HepG2 (cell line): ENCODE measurements around the gene TAF3. TPM values are rescaled to one million over a fixed set of nuclear protein-coding genes. Genes with fewer than 3 reads are reported as not detected.

Source experiments
- ATAC-seq: fragments of 200-7000 bp; cut with Tn5 transposase; 3 replicates; pipeline ENCODE4 v1.9.1; 2020; ENCODE audit warnings: mild to moderate bottlenecking, moderate library complexity
- BruUV-seq: library from RNA; stranded (reverse); fragments of 400-500 nt; replicated peaks from 2 replicates; lab custom pipeline; 2021; lab: Mats Ljungman, UMichigan
- CTCF ChIA-PET: fragments of 300-600 bp; formaldehyde crosslinking; extraction: SDS; loops from one replicate; lab custom pipeline; 2021; ENCODE audit warnings: low total read pairs, inconsistent platforms, low intra/inter-chr PET ratio; lab: Yijun Ruan, JAX
- POLR2A ChIA-PET: fragments of 350-600 bp; sonication (Branson Sonifier 250); formaldehyde crosslinking; loops from one replicate; lab custom pipeline; 2020; ENCODE audit warnings: antibody characterized with exemption, inconsistent platforms; lab: Yijun Ruan, JAX
- DNase-seq: peaks from one replicate; pipeline ENCODE4 v3.0.0-alpha.2; 2015; ENCODE audit warnings: low spot score
- FAIRE-seq: peaks from 3 replicates; lab custom pipeline; 2011; peaks lifted over from hg19 to GRCh38; lab: Jason Lieb, UNC
- H2AFZ ChIP-seq: one replicate; pipeline ENCODE4 v1.6.1; 2011; ENCODE audit warnings: low read length, inconsistent platforms
- H3K27ac ChIP-seq: fragments of 300-600 bp; 3 replicates; pipeline ENCODE4 v1.8.0; 2011; ENCODE audit warnings: mixed run types, mild to moderate bottlenecking, mixed read lengths, low read length, inconsistent platforms; ENCODE audit not compliant: insufficient read depth; ENCODE audit errors: extremely low read length
- H3K27me3 ChIP-seq, 2 experiments: fragments of 200-600 bp in 1 of 2; 2 replicates in 1 of 2; 3 replicates in 1 of 2; pipeline versions ENCODE4 v1.6.0 to v1.8.0; 2011; ENCODE audit warnings: low read length in 2 of 2, mild to moderate bottlenecking in 2 of 2, moderate library complexity in 2 of 2, inconsistent platforms in 1 of 2; ENCODE audit not compliant: insufficient read depth in 2 of 2, control insufficient read depth in 1 of 2
- H3K36me3 ChIP-seq, 2 experiments: fragments of 200-600 bp in 1 of 2; replicated peaks in 1 of 2; 2 replicates in 1 of 2; 3 replicates in 1 of 2; pipeline versions ENCODE4 v1.5.1 to v1.8.0; 2011; ENCODE audit warnings: low read length in 2 of 2, inconsistent platforms in 1 of 2; ENCODE audit not compliant: insufficient read depth in 2 of 2, control insufficient read depth in 1 of 2
- H3K4me1 ChIP-seq: 2 replicates; pipeline ENCODE4 v1.5.1; 2012; ENCODE audit warnings: low read length, inconsistent platforms; ENCODE audit not compliant: insufficient read depth
- H3K4me2 ChIP-seq: 2 replicates; pipeline ENCODE4 v1.6.0; 2011; ENCODE audit warnings: low read depth, low read length, inconsistent platforms
- H3K4me3 ChIP-seq, 3 experiments: fragments of 200-600 bp in 1 of 3; sonication (generic), shearing (Covaris generic) in 1 of 3; replicated peaks in 1 of 3; 2 replicates each; pipeline ENCODE4 v1.5.1; 2011 to 2016; ENCODE audit warnings: low read length in 3 of 3, inconsistent platforms in 2 of 3, low read depth in 2 of 3, mild to moderate bottlenecking in 2 of 3, control low read depth in 1 of 3, mixed read lengths in 1 of 3; ENCODE audit not compliant: insufficient read depth in 1 of 3
- H3K79me2 ChIP-seq: one replicate; pipeline ENCODE4 v1.6.1; 2011; ENCODE audit warnings: low read length, inconsistent platforms; ENCODE audit not compliant: insufficient read depth
- H3K9ac ChIP-seq: 2 replicates; pipeline ENCODE4 v1.6.0; 2011; ENCODE audit warnings: mild to moderate bottlenecking, low read depth, low read length, inconsistent platforms; ENCODE audit not compliant: insufficient read depth
- H3K9me3 ChIP-seq: 2 replicates; pipeline ENCODE4 v1.5.1; 2012; ENCODE audit warnings: mild to moderate bottlenecking, low read length
- H4K20me1 ChIP-seq: 2 replicates; pipeline ENCODE4 v1.6.0; 2011; ENCODE audit warnings: inconsistent platforms, mild to moderate bottlenecking, low read length, moderate library complexity; ENCODE audit not compliant: insufficient read depth
- FOXA1 ChIP-seq, 2 experiments: fragments of 450-650 bp in 1 of 2; sonication (generic) in 1 of 2; formaldehyde crosslinking in 1 of 2; IDR thresholded peaks; 2 replicates each; pipeline versions ENCODE4 v1.4.0 to v1.6.1; 2016 to 2020; ENCODE audit warnings: missing genetic modification reagents in 1 of 2
- GABPB1 ChIP-seq: IDR thresholded peaks from 2 replicates; pipeline ENCODE4 v1.6.1; 2016; ENCODE audit warnings: mild to moderate bottlenecking, missing genetic modification reagents, moderate library complexity, missing compliant biosample characterization
- HMG20B ChIP-seq: conservative IDR thresholded peaks from 2 replicates; pipeline ENCODE4 v1.6.1; 2016; ENCODE audit warnings: missing genetic modification reagents, missing compliant biosample characterization
- MIER3 ChIP-seq: IDR thresholded peaks from 2 replicates; pipeline ENCODE4 v1.6.1; 2016; ENCODE audit warnings: missing compliant biosample characterization, borderline replicate concordance
- MIXL1 ChIP-seq: IDR thresholded peaks from 2 replicates; pipeline ENCODE4 v1.6.1; 2016
- NFRKB ChIP-seq: fragments of 450-650 bp; IDR thresholded peaks from 2 replicates; pipeline ENCODE4 v1.6.1; 2017
- PAWR ChIP-seq: sonication (generic); formaldehyde crosslinking; IDR thresholded peaks from 2 replicates; pipeline ENCODE4 v1.4.0; 2020; ENCODE audit warnings: missing genetic modification reagents, mild to moderate bottlenecking, borderline replicate concordance
- RBM22 ChIP-seq: fragments of 200-400 bp; formaldehyde crosslinking; optimal IDR thresholded peaks from 2 replicates; pipeline ENCODE3; 2017; ENCODE audit warnings: mild to moderate bottlenecking, low read length, moderate library complexity
- RNF2 ChIP-seq: fragments of 450-650 bp; conservative IDR thresholded peaks from 2 replicates; pipeline ENCODE4 v1.6.1; 2016; ENCODE audit warnings: low read depth
- ZNF234 ChIP-seq: sonication (generic); formaldehyde crosslinking; conservative IDR thresholded peaks from 2 replicates; pipeline ENCODE4 v1.5.1; 2020; ENCODE audit warnings: mild to moderate bottlenecking, missing genetic modification reagents
- ZNF589 ChIP-seq: sonication (generic); formaldehyde crosslinking; conservative IDR thresholded peaks from 2 replicates; pipeline ENCODE4 v1.8.0; 2022; ENCODE audit warnings: mild to moderate bottlenecking, moderate library complexity, missing genetic modification reagents
- WGBS: methylation state at CpG from one replicate; pipeline ENCODE4 v1.1.6; 2017; ENCODE audit warnings: low lambda C conversion rate; 5-methylcytosine and 5-hydroxymethylcytosine counted together
- in situ Hi-C: cut with HindIII; loops from 2 replicates; pipeline ENCODE4 v1.10.0; 2017; ENCODE audit warnings: low pct_unique_long_range_greater_than_20kb; ENCODE audit not compliant: extremely low pct_ligation_motif_present
- intact Hi-C: fragments of 100-400 bp; cut with micrococcal nuclease; formaldehyde crosslinking; loops from one replicate; pipeline ENCODE4 v1.10.0; 2022; ENCODE audit not compliant: unreplicated experiment
- polyA plus RNA-seq, 8 experiments: library from polyadenylated mRNA; depleted of rRNA in 3 of 8; stranded (reverse) in 7 of 8; unstranded in 1 of 8; fragments of >200 nt; fragmentation: Illumina TruSeq in 4 of 8; extraction: Trizol in 4 of 8; gene quantifications; 2 replicates each; pipeline versions ENCODE4 v1.2.1 to v1.2.3, GENCODE V29; 2011 to 2016; ENCODE audit warnings: low read depth in 4 of 8, missing spikeins in 1 of 8, mixed read lengths in 1 of 8; ENCODE audit not compliant: insufficient read depth in 1 of 8
- total RNA-seq, 5 experiments: library from RNA; depleted of rRNA; stranded (reverse); fragments of >200 nt; fragmentation: Illumina TruSeq; extraction: Trizol; gene quantifications; 2 replicates each; pipeline ENCODE4 v1.2.3, GENCODE V29; 2016; ENCODE audit warnings: low read depth in 1 of 5
- TF ChIP-seq, protein P1 (sequence below): IDR thresholded peaks from 2 replicates; pipeline ENCODE4 v1.6.1; 2018; ENCODE audit warnings: missing genetic modification reagents, mild to moderate bottlenecking, missing compliant biosample characterization
- TF ChIP-seq, protein P2 (sequence below): sonication (generic); formaldehyde crosslinking; conservative IDR thresholded peaks from 2 replicates; pipeline ENCODE4 v1.4.0; 2020; ENCODE audit warnings: missing genetic modification reagents
- TF ChIP-seq, protein P3 (sequence below): sonication (generic); formaldehyde crosslinking; IDR thresholded peaks from 2 replicates; pipeline ENCODE4 v1.4.0; 2020; ENCODE audit warnings: missing genetic modification reagents, low read depth, mild to moderate bottlenecking, borderline replicate concordance

The TAF3 gene
- total and polyA plus RNA-seq, 2 of the 13 experiments (the other 11 are each of a cell fraction or from before 2014, with no cell fraction given) = 1.7 to 2.9 TPM

DNA sequence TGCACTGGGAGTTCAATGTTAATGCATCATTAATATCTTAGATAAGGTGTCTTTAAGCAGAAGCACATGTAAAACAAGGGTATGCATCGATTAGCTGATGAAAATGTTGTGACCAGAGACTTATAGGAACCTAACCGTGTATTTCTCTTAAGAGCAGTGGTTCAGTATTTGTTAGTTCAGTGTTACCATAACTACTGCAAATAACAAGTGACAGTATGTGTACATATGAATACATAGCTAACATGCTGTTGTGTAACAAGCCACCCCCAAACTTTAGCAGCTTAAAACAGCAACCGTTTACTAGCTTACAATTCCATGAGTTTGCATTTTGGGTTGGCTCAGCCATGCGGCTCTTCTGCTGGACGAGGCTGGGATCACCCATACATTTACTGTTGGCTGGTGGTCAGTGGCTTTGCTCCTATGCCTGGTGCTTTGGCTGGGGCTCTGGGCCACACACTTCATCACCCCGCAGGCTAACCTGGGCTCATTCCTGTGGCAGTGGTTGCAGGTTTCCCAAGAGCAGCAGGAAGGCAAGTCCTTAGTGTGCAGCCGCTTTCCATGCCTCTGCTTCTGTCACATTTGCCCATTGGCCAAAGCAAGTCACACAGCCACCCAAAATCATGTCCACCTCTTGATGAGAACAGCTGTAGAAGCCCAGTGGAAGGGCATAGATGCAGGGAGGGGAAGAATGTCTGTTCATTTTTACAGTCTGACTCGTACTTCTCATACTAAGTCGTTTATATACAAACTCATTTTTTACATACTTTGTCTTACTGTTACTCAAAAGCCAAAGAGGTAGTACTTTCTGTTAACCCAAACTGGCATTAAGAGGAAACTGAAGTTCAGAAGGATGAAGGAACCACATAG lies 132.9 kb downstream of the TAF3 start (continued):
- TF ChIP-seq FOXA1 (IDR thresholded peaks at IDR 0.05) (no peak), FOXA1 (CRISPR knock-in tag; IDR thresholded peaks at IDR 0.05) (peak; percentile 50; the same call in 1 of the 2 replicates), GABPB1 (CRISPR knock-in tag) (no peak)

DNA sequence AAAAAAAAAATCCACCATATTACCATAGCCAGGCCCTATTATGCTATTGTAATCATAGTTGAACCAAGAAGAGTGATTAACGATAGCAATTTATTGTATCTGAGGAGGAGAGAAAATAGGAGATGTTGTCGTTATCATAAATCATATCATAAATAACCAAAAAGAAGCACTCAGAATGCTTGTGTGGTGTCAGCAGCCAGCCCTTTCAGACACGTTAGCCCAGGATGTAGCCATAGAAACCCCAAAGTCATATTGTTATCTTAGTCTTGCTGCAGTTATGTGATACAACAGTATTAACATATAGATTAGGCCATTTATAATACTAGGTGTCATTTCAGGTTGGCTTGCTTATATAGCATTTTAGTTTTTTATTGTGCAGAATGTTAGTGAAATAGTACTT lies 134.0 kb downstream of the TAF3 start:
- BruUV-seq = no TSS peak
- POLR2A ChIA-PET = no interaction called here
- ATAC-seq = no peak
- TF ChIP-seq NFRKB (no peak), MIXL1 (CRISPR knock-in tag) (no peak), ZNF234 (no peak), MIER3 (no peak), PAWR (CRISPR knock-in tag) (no peak), RNF2 (no peak), HMG20B (CRISPR knock-in tag) (no peak), RBM22 (no peak), ZNF589 (CRISPR knock-in tag) (no peak)
- TF ChIP-seq, protein P1, sequence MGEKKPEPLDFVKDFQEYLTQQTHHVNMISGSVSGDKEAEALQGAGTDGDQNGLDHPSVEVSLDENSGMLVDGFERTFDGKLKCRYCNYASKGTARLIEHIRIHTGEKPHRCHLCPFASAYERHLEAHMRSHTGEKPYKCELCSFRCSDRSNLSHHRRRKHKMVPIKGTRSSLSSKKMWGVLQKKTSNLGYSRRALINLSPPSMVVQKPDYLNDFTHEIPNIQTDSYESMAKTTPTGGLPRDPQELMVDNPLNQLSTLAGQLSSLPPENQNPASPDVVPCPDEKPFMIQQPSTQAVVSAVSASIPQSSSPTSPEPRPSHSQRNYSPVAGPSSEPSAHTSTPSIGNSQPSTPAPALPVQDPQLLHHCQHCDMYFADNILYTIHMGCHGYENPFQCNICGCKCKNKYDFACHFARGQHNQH (CRISPR knock-in tag) = no peak
- TF ChIP-seq, protein P2, sequence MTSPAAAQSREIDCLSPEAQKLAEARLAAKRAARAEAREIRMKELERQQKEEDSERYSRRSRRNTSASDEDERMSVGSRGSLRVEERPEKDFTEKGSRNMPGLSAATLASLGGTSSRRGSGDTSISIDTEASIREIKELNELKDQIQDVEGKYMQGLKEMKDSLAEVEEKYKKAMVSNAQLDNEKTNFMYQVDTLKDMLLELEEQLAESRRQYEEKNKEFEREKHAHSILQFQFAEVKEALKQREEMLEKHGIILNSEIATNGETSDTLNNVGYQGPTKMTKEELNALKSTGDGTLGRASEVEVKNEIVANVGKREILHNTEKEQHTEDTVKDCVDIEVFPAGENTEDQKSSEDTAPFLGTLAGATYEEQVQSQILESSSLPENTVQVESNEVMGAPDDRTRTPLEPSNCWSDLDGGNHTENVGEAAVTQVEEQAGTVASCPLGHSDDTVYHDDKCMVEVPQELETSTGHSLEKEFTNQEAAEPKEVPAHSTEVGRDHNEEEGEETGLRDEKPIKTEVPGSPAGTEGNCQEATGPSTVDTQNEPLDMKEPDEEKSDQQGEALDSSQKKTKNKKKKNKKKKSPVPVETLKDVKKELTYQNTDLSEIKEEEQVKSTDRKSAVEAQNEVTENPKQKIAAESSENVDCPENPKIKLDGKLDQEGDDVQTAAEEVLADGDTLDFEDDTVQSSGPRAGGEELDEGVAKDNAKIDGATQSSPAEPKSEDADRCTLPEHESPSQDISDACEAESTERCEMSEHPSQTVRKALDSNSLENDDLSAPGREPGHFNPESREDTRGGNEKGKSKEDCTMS (CRISPR knock-in tag) = no peak
- TF ChIP-seq, protein P3, sequence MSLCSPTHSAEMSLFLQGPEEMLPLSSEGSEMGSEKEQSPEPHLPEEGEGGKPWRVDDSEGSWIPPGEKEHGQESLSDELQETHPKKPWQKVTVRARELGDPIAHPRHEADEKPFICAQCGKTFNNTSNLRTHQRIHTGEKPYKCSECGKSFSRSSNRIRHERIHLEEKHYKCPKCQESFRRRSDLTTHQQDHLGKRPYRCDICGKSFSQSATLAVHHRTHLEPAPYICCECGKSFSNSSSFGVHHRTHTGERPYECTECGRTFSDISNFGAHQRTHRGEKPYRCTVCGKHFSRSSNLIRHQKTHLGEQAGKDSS (CRISPR knock-in tag) = no peak

More for the DNA sequence above, 134.0 kb downstream of the TAF3 start:
- Histone ChIP-seq H3K36me3 (no peaks in the 10 kb centered on the region), H3K4me1 (peaks cover 23% of the 10 kb centered on the region), H3K4me3 (no peak overlapping the region), H3K27ac (no peak overlapping the region), H3K9me3 (peaks cover 10% of the 10 kb centered on the region), H4K20me1 (no peaks in the 10 kb centered on the region), H3K27me3 (no peaks in the 10 kb centered on the region; a peak in 1 of 5 replicates), H2AFZ (no peak overlapping the region), H3K4me2 (no peak overlapping the region), H3K79me2 (no peaks in the 10 kb centered on the region), H3K9ac (no peak overlapping the region)
- FAIRE-seq (no peak), DNase-seq (no peak)
- in situ Hi-C loops (no loop called here), intact Hi-C loops (no loop called here)
- WGBS = 95% methylated on average over 3 of the region's 3 CpGs
- CTCF ChIA-PET = no interaction called here
